ENCODE data around the gene COQ7. TPM values are rescaled to one million over a fixed set of nuclear protein-coding genes. Genes with fewer than 3 reads are reported as not detected.
A peak's percentile ranks its signal among the peaks of the same experiment; 100 is the strongest.

COQ7 gene
- total RNA-seq, 1 donor from 2014 or later, result 15.4 TPM

DNA sequence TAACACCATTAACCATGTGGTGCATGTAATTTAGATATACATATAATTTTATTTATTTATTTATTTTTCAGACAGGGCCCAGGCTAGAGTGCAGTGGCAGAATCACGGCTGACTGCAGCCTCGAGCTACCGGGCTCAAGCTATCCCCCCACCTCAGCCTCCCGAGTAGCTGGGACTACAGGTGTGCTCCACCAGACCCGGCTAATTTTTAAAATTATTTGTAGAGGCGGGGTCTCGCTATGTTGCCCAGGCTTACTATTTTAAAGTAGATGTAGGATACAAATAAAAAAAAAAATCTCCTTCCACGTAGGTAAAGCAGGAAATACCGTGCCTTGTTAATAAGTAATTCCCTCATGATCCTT lies 446 bp upstream of the COQ7 start:
- TF ChIP-seq, protein P1, sequence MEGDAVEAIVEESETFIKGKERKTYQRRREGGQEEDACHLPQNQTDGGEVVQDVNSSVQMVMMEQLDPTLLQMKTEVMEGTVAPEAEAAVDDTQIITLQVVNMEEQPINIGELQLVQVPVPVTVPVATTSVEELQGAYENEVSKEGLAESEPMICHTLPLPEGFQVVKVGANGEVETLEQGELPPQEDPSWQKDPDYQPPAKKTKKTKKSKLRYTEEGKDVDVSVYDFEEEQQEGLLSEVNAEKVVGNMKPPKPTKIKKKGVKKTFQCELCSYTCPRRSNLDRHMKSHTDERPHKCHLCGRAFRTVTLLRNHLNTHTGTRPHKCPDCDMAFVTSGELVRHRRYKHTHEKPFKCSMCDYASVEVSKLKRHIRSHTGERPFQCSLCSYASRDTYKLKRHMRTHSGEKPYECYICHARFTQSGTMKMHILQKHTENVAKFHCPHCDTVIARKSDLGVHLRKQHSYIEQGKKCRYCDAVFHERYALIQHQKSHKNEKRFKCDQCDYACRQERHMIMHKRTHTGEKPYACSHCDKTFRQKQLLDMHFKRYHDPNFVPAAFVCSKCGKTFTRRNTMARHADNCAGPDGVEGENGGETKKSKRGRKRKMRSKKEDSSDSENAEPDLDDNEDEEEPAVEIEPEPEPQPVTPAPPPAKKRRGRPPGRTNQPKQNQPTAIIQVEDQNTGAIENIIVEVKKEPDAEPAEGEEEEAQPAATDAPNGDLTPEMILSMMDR (IDR thresholded peaks at IDR 0.05), result no peak
- Histone ChIP-seq H3K27ac (peak overlapping the region; percentile 100), H3K4me1 (peaks cover 14% of the 10 kb centered on the region), H3K36me3 (peaks cover under 1% of the 10 kb centered on the region), H3K9me3 (no peaks in the 10 kb centered on the region), H3K27me3 (no peaks in the 10 kb centered on the region), H3K4me3 (peak overlapping the region; percentile 85)
- ATAC-seq, result no peak
- intact Hi-C loops (cut with DNase I), result no loop called here
- no peak for DNase-seq

DNA sequence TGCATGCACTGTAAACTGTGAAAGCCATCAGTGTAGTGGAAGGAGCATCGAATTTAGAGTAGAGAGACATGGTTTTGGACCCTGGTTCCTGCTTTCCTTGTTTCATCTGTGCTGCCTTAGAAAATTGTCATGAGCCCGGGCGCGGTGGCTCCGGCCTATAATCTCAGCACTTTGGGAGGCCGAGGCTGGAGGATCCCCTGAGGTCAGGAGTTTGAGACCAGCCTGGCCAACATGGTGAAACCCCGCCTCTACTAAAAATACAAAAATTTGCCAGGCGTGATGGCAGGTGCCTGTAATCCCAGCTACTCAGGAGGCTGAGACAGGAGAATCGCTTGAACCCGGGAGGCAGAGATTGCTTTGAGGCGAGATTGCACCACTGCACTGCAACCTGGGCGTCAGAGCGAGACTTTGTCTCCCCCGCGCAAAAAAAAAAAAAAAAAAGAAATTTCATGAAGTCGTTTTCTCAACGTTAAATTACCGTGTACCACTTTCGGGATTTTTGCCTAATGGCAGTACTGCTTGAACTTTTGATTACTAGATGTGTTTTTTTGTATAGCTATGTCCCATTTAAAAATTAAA lies 912 bp downstream of the COQ7 start:
- DNase-seq (no peak), ATAC-seq (no peak)
- H3K36me3 ChIP-seq, result peaks cover 14% of the 10 kb centered on the region
- no peaks in the 10 kb centered on the region for H3K9me3 ChIP-seq
- H3K27me3 ChIP-seq, result no peaks in the 10 kb centered on the region
- peak overlapping the region; percentile 100 for H3K27ac ChIP-seq
- TF ChIP-seq, protein P1 (IDR thresholded peaks at IDR 0.05), result no peak
- peak overlapping the region; percentile 85 for H3K4me3 ChIP-seq
- H3K4me1 ChIP-seq, result peaks cover 14% of the 10 kb centered on the region
- intact Hi-C loops (cut with DNase I), result no loop called here

DNA sequence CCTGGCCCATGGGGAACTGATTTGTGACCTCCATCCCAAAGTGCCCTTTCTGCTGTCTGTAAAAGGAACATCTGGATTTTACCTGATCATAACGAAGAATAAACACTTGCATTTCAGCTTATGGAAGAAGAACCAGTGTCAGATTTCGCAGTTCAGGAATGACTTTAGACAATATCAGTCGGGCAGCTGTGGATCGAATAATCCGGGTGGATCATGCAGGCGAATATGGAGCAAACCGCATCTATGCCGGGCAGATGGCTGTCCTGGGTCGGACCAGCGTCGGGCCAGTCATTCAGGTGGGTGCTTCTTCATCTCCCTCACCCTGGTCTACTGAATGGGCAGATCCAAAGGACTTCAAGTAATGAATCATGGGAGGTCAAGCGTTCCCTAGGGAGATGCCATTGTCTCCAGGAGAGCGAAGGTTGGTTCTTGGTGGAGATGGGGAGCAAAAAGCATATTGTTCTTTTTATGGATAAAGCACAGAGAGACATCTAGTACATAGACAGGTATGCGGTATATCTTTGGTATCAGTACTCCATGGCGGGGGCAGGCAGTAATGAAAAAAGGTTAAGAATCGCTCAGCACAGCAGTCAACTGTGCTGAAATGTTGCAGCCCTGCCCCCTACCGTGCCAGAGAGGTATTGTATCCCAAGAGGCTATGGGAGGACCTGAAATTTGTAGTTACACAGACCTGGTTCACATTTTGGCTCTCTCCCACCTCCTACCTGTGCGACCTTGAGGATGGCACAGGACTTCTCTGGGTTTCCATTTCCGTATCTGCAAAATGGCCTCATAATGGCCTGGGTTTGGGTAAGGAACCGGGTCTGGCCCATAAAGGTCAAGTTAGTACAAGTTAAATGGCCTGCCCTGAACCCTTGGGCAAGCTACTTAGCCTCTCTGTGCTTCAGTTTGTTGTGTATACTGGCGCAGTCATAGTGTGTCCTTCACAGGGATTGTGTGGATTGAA lies 4.7 kb downstream of the COQ7 start:
- intact Hi-C loops (cut with DNase I), result no loop called here
- H3K27me3 ChIP-seq, result no peaks in the 10 kb centered on the region

DNA sequence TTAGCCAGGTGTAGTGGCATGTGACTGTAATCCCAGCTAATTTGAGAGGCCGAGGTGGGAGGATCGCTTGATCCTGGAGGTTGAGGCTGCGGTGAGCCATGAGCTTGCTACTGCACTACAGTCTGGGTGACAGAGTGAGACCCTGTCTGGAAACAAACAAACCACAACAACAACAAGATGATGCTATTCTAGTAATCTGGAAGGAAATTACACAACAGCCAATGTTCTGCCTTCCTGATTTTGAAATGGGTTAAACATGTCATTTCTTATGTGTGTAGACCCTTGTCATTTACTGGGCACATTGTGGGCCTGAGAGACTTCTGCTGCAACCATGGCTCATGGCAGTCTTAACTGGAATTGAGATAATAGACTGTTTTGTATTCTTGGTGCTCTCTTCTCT lies 5.9 kb downstream of the COQ7 start:
- H3K27ac ChIP-seq, result no peak overlapping the region
- H3K27me3 ChIP-seq, result no peaks in the 10 kb centered on the region
- peaks cover 8% of the 10 kb centered on the region for H3K4me1 ChIP-seq
- DNase-seq (no peak), ATAC-seq (no peak)
- H3K9me3 ChIP-seq, result no peaks in the 10 kb centered on the region
- intact Hi-C loops (cut with DNase I), result no loop called here
- peaks cover 54% of the 10 kb centered on the region for H3K36me3 ChIP-seq
- no peak overlapping the region for H3K4me3 ChIP-seq
- TF ChIP-seq, protein P1 (IDR thresholded peaks at IDR 0.05), result no peak

More for the DNA sequence above, 4.7 kb downstream of the COQ7 start:
- DNase-seq, result peak; percentile 72
- TF ChIP-seq, protein P1 (IDR thresholded peaks at IDR 0.05), result peak; percentile 72
- H3K27ac ChIP-seq, result no peak overlapping the region
- no peaks in the 10 kb centered on the region for H3K9me3 ChIP-seq
- peaks cover 43% of the 10 kb centered on the region for H3K36me3 ChIP-seq
- peaks cover 12% of the 10 kb centered on the region for H3K4me1 ChIP-seq
- no peak overlapping the region for H3K4me3 ChIP-seq
- peak; percentile 46 for ATAC-seq

DNA sequence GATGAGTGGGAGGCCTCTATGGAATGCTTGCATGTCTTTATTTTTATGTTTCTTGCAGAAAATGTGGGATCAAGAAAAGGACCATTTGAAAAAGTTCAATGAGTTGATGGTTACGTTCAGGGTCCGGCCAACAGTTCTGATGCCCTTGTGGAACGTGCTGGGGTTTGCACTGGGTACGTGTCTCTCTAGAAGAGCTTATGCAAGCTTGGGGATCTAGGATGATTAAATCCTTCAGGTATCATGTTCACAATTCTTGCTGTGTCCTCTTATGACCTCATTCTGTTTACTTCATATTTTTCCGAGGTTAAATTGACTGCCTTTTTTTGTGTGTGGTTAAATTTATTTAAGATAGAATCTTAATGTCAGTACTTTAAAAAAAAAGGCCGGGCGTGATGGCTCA lies 6.4 kb downstream of the COQ7 start:
- Histone ChIP-seq H3K36me3 (peaks cover 59% of the 10 kb centered on the region), H3K4me1 (peaks cover 3% of the 10 kb centered on the region), H3K9me3 (no peaks in the 10 kb centered on the region), H3K27me3 (no peaks in the 10 kb centered on the region), H3K27ac (no peak overlapping the region), H3K4me3 (no peak overlapping the region)
- ATAC-seq (no peak), DNase-seq (no peak)
- intact Hi-C loops (cut with DNase I), result no loop called here
- TF ChIP-seq, protein P1 (IDR thresholded peaks at IDR 0.05), result no peak

Data from upper lobe of right lung (tissue), 1 donor.